Measurements from ENCODE around the gene CHIC2. TPM values are rescaled to one million over a fixed set of nuclear protein-coding genes. Genes with fewer than 3 reads are reported as not detected.

The CHIC2 gene
- total and polyA plus RNA-seq, 2 of the 4 experiments (the other 2 are of a cell fraction): 20.4 to 26.3 TPM

Small RNAs within 50 kb of the gene (microRNA-seq; reads per million reads assigned to microRNA genes)
- not detected for gene AC110792.1 (ENCODE audit: insufficient read depth, insufficient read length)
- gene AC110792.3 (ENCODE audit: insufficient read depth, insufficient read length): not detected

Small RNAs within 50 kb of the gene (small RNA-seq; reads per million reads assigned to genes)
- gene AC110792.1 (0 reads per million in 5 experiments), gene AC110792.3 (0 reads per million in 5 experiments)

Other genes with a start within 250 kb of the CHIC2 start
- gene GSX2, start 35.6 kb upstream of the CHIC2 start, total RNA-seq (2012; rRNA removed): not detected in 2 replicates
- gene GSX2, start 35.6 kb upstream of the CHIC2 start, polyA plus RNA-seq (2012; rRNA removed): not detected in 2 replicates
- 157 and 168 TPM in 2 replicates for gene PDGFRA, start 164.7 kb upstream of the CHIC2 start, total RNA-seq (2012; rRNA removed)
- 50.0 and 60.8 TPM in 2 replicates for gene PDGFRA, start 164.7 kb upstream of the CHIC2 start, polyA plus RNA-seq (2012; rRNA removed)